Activated CD8-positive, alpha-beta T cell treated with anti-CD3 and anti-CD28 coated beads for 36 hours (primary cell): ENCODE data around the gene NDUFS7. TPM values are rescaled to one million over a fixed set of nuclear protein-coding genes. Genes with fewer than 3 reads are reported as not detected.

ENCODE experiments used
- ATAC-seq: fragments of 200-7000 bp; cut with Tn5 transposase; one replicate; pipeline ENCODE4 v1.10.0; 2021; ENCODE audit warnings: mild to moderate bottlenecking, moderate library complexity
- CTCF ChIA-PET: fragments of 350-600 bp; sonication (Branson Sonifier 250); formaldehyde crosslinking; loops from one replicate; lab custom pipeline; 2021; ENCODE audit warnings: antibody characterized with exemption; lab: Charles Lee
- POLR2A ChIA-PET: fragments of 350-600 bp; sonication (Branson Sonifier 250); formaldehyde crosslinking; loops from one replicate; lab custom pipeline; 2021; ENCODE audit warnings: antibody characterized with exemption; lab: Charles Lee
- DNase-seq: peaks from one replicate; pipeline ENCODE4 v3.0.0-alpha.2; 2020
- H3K27ac Mint-ChIP-seq: one replicate; pipeline ENCODE4 v1.8.0; 2021; ENCODE audit warnings: mild to moderate bottlenecking, mixed read lengths
- H3K27me3 Mint-ChIP-seq: one replicate; pipeline ENCODE4 v1.8.0; 2021; ENCODE audit warnings: mixed read lengths
- H3K36me3 Mint-ChIP-seq: one replicate; pipeline ENCODE4 v1.8.0; 2021; ENCODE audit warnings: low read depth, mixed read lengths
- H3K4me1 Mint-ChIP-seq: one replicate; pipeline ENCODE4 v1.8.0; 2021; ENCODE audit warnings: low read depth, mixed read lengths
- H3K4me3 Mint-ChIP-seq: one replicate; pipeline ENCODE4 v1.8.0; 2021; ENCODE audit warnings: mild to moderate bottlenecking, moderate library complexity, mixed read lengths
- H3K9me3 Mint-ChIP-seq: one replicate; pipeline ENCODE4 v1.8.0; 2021; ENCODE audit warnings: mixed read lengths
- CTCF ChIP-seq: fragments of 200-600 bp; IDR thresholded peaks from one replicate; pipeline ENCODE4 v1.8.0; 2022; ENCODE audit warnings: antibody characterized with exemption, mild to moderate bottlenecking
- intact Hi-C: fragments of 100-400 bp; cut with micrococcal nuclease; formaldehyde crosslinking; loops from one replicate; pipeline ENCODE4 v1.10.0; 2022
- total RNA-seq, 2 experiments: library from RNA; stranded (reverse); gene quantifications; one replicate each; pipeline ENCODE4 v1.2.3, GENCODE V29; 2021

Gene NDUFS7
- total RNA-seq, 2 experiments from 2014 or later: 113 to 120 TPM

GRCh38 chr19:1355568-1356507 lies 27.9 kb upstream of the NDUFS7 start:
- peaks cover 13% of the 10 kb centered on the region for H3K4me1 Mint-ChIP-seq
- peaks cover 28% of the 10 kb centered on the region for H3K36me3 Mint-ChIP-seq
- ATAC-seq (no peak), DNase-seq (peak; percentile 26)
- CTCF ChIA-PET: interaction anchor here (1.7 kb wide), 1 partner anchor 27 kb away, joined by 4 read pairs; no protein-coding TSS in a partner anchor
- no peaks in the 10 kb centered on the region for H3K9me3 Mint-ChIP-seq
- no peaks in the 10 kb centered on the region for H3K27me3 Mint-ChIP-seq
- peak overlapping the region; percentile 80 for H3K4me3 Mint-ChIP-seq
- peak overlapping the region; percentile 71 for H3K27ac Mint-ChIP-seq
- intact Hi-C loops: no loop called here
- POLR2A ChIA-PET: interaction anchor here (1.0 kb wide), 1 partner anchor 9 kb away, joined by 3 read pairs; no protein-coding TSS in a partner anchor
- no peak for TF ChIP-seq CTCF

- Mint-ChIP-seq H3K36me3 (peaks cover 32% of the 10 kb centered on the region), H3K4me3 (peak overlapping the region; percentile 80), H3K27me3 (no peaks in the 10 kb centered on the region), H3K4me1 (peaks cover 13% of the 10 kb centered on the region), H3K27ac (no peak overlapping the region), H3K9me3 (no peaks in the 10 kb centered on the region)
- TF ChIP-seq CTCF: no peak
- intact Hi-C loops: no loop called here
- CTCF ChIA-PET: interaction anchor here (1.7 kb wide), 1 partner anchor 26 kb away, joined by 4 read pairs; no protein-coding TSS in a partner anchor
- POLR2A ChIA-PET: interaction anchor here (1.0 kb wide), 1 partner anchor 9 kb away, joined by 3 read pairs; no protein-coding TSS in a partner anchor
- DNase-seq: no peak
- ATAC-seq: no peak
Measured at GRCh38 chr19:1356508-1356865, 27.2 kb upstream of the NDUFS7 start.

GRCh38 chr19:1357531-1358109 lies 26.1 kb upstream of the NDUFS7 start:
- ATAC-seq: no peak
- TF ChIP-seq CTCF: no peak
- Mint-ChIP-seq H3K36me3 (peaks cover 35% of the 10 kb centered on the region), H3K4me3 (no peak overlapping the region), H3K9me3 (no peaks in the 10 kb centered on the region), H3K4me1 (peaks cover 21% of the 10 kb centered on the region), H3K27me3 (no peaks in the 10 kb centered on the region), H3K27ac (no peak overlapping the region)
- intact Hi-C loops: no loop called here
- ChIA-PET CTCF (no interaction called here), POLR2A (no interaction called here)
- no peak for DNase-seq

- TF ChIP-seq CTCF: no peak
- DNase-seq: no peak
- ATAC-seq: no peak
- ChIA-PET POLR2A (no interaction called here), CTCF (no interaction called here)
- peaks cover 45% of the 10 kb centered on the region for H3K36me3 Mint-ChIP-seq
- no peaks in the 10 kb centered on the region for H3K9me3 Mint-ChIP-seq
- no peaks in the 10 kb centered on the region for H3K27me3 Mint-ChIP-seq
- no peak overlapping the region for H3K4me3 Mint-ChIP-seq
- no peak overlapping the region for H3K27ac Mint-ChIP-seq
- peaks cover 45% of the 10 kb centered on the region for H3K4me1 Mint-ChIP-seq
- intact Hi-C loops: loop anchor here (10.0 kb wide), 1 partner anchor 85 kb away; the partner anchor contains the start of gene FAM174C
Measured at GRCh38 chr19:1360126-1360817, 23.4 kb upstream of the NDUFS7 start.
